ENCODE measurements around the gene TCTN1. TPM values are rescaled to one million over a fixed set of nuclear protein-coding genes. Genes with fewer than 3 reads are reported as not detected.

Gene TCTN1
- total and polyA plus RNA-seq, 9 of the 15 experiments (the other 6 are each of a cell fraction or from before 2014, with no cell fraction given) = 0.32 to 12.5 (median 4.0) TPM

GRCh38 chr12:110693731-110694130, 79.8 kb downstream of the TCTN1 start:
- no peak overlapping the region for H3K27ac ChIP-seq (ENCODE audit: extremely low read depth, low read depth, low read length)
- intact Hi-C loops (cut with micrococcal nuclease) = no loop called here
- no peaks in the 10 kb centered on the region; the same call in 1 of the 2 replicates for H4K20me1 ChIP-seq (replicated peaks; ENCODE audit: control insufficient read depth, insufficient read depth, low read length)
- no peak overlapping the region; a peak in 1 of 4 replicates for H3K9ac ChIP-seq (ENCODE audit: insufficient read depth in 1 of 2, low read depth in 2 of 2, low read length in 2 of 2)
- H3K9me1 ChIP-seq (ENCODE audit: control insufficient read depth, insufficient read depth, low read length) = no peaks in the 10 kb centered on the region
- H3K36me3 ChIP-seq (ENCODE audit: control insufficient read depth, insufficient read depth, low read length) = no peaks in the 10 kb centered on the region
- H3K4me1 ChIP-seq (replicated peaks in 1 of 2; ENCODE audit: control insufficient read depth in 2 of 2, insufficient read depth in 2 of 2, low read length in 2 of 2) = peaks cover 30 to 37% of the 10 kb centered on the region in 2 experiments
- ChIA-PET POLR2A (interaction anchor here (0.7 to 0.9 kb wide), 2 partner anchors 16 to 24 kb away, joined by 4 read pairs; no protein-coding TSS in a partner anchor), CTCF (ENCODE audit: low intra/inter-chr PET ratio) (no interaction called here)
- 43% methylated on average over 7 of the region's 7 CpGs for WGBS (ENCODE audit: insufficient coverage, low coverage, missing lambda C conversion rate)
- no peak for DNase-seq (ENCODE audit: extremely low read depth in 1 of 4, low spot score in 3 of 4)
- BruUV-seq (replicated peaks) = no TSS peak
- TF ChIP-seq EWSR1 (IDR thresholded peaks at IDR 0.05; ENCODE audit: borderline replicate concordance, low read depth, partially characterized antibody) = no peak
- TF ChIP-seq PTTG1 (tag; IDR thresholded peaks at IDR 0.05; ENCODE audit: low read depth) = no peak
- peak; percentile 25; the same call in 1 of the 2 replicates for TF ChIP-seq ELF1 (tag; IDR thresholded peaks at IDR 0.05)
- TF ChIP-seq GABPA (tag; conservative IDR thresholded peaks at IDR 0.05; ENCODE audit: low read depth) = peak; percentile 37; the same call in 1 of the 2 replicates
- TF ChIP-seq VEZF1 (CRISPR knock-in tag; IDR thresholded peaks at IDR 0.05) = no peak; the same call in 1 of the 2 replicates
- no peak for TF ChIP-seq CEBPG (CRISPR knock-in tag; IDR thresholded peaks at IDR 0.05)
- 0 out of 4 replicates have a peak, but pooled peaks of 1 of the 2 experiments have one; percentile 33 for TF ChIP-seq CEBPG (tag; conservative IDR thresholded peaks at IDR 0.05 in 1 of 2, IDR thresholded peaks at IDR 0.05 in 1 of 2)
- no peak for TF ChIP-seq KLF10 (CRISPR knock-in tag; IDR thresholded peaks at IDR 0.05)
- peak; percentile 48 for TF ChIP-seq CXXC5 (CRISPR knock-in tag; IDR thresholded peaks at IDR 0.05)
- TF ChIP-seq ETV1 (tag; conservative IDR thresholded peaks at IDR 0.05; ENCODE audit: low read depth) = peak; percentile 44
- TF ChIP-seq NFIC (IDR thresholded peaks at IDR 0.05) = peak; percentile 43
- peak; percentile 75 for TF ChIP-seq CEBPB (tag; IDR thresholded peaks at IDR 0.05)
- TF ChIP-seq SP1 (CRISPR knock-in tag; IDR thresholded peaks at IDR 0.05) = no peak
- H3K4me3 ChIP-seq = no peak overlapping the region
- ATAC-seq = no peak
- H3K79me2 ChIP-seq (ENCODE audit: control insufficient read depth, insufficient read depth, low read length) = no peaks in the 10 kb centered on the region
- in situ Hi-C loops (cut with MboI) = no loop called here
- H3K27me3 ChIP-seq (ENCODE audit: control insufficient read depth in 2 of 2, insufficient read depth in 2 of 2, low read length in 2 of 2) = no peaks in the 10 kb centered on the region
- no peak overlapping the region for H3K4me2 ChIP-seq (ENCODE audit: insufficient read depth, low read length)
- no peak overlapping the region for H2AFZ ChIP-seq (ENCODE audit: low read depth, low read length)
- FAIRE-seq = no peak
- no peaks in the 10 kb centered on the region for H3K9me3 ChIP-seq (replicated peaks; ENCODE audit: control insufficient read depth, insufficient read depth, low read depth, low read length)
